SK-N-SH treated with all-trans-retinoic acid at 6 μM for 48 hours (cell line): ENCODE results near the gene SMAGP.
"Not testable (repeated sequence)": the region's sequence is repeated elsewhere in the genome, so short reads cannot be mapped to it uniquely, and the experiment has no call there.

Experiments
- ATAC-seq: fragments of 200-7000 bp; cut with Tn5 transposase; 3 replicates; pipeline ENCODE4 v1.9.1; 2020; ENCODE audit warnings: mild to moderate bottlenecking, moderate library complexity
- ARNTL ChIP-seq: fragments of 450-650 bp; formaldehyde crosslinking; IDR thresholded peaks from 2 replicates; pipeline ENCODE4 v1.5.0; 2020; ENCODE audit warnings: low read depth, mild to moderate bottlenecking, moderate library complexity, borderline replicate concordance
- BACH2 ChIP-seq: fragments of 250-450 bp; sonication (Bioruptor Pico); IDR thresholded peaks from 2 replicates; pipeline ENCODE4 v1.9.0; 2021; ENCODE audit warnings: mild to moderate bottlenecking, borderline replicate concordance
- CSDC2 ChIP-seq: fragments of 250-450 bp; sonication (Bioruptor Pico); IDR thresholded peaks from 2 replicates; pipeline ENCODE4 v1.5.0; 2020; ENCODE audit warnings: mild to moderate bottlenecking, moderate library complexity
- GLIS3 ChIP-seq: fragments of 250-450 bp; sonication (Bioruptor Pico); IDR thresholded peaks from 2 replicates; pipeline ENCODE4 v1.5.0; 2020; ENCODE audit warnings: mild to moderate bottlenecking, moderate library complexity
- ISL1 ChIP-seq: fragments of 250-450 bp; sonication (Bioruptor Pico); IDR thresholded peaks from 2 replicates; pipeline ENCODE4 v2.1.2; 2022; ENCODE audit warnings: mild to moderate bottlenecking, moderate library complexity
- OSR1 ChIP-seq: fragments of 250-450 bp; sonication (Bioruptor Pico); IDR thresholded peaks from 2 replicates; pipeline ENCODE4 v1.8.0; 2022; ENCODE audit warnings: moderate library complexity, mild to moderate bottlenecking, inconsistent platforms
- PATZ1 ChIP-seq: fragments of 250-450 bp; sonication (Bioruptor Pico); IDR thresholded peaks from 2 replicates; pipeline ENCODE4 v1.8.0; 2020; ENCODE audit warnings: mild to moderate bottlenecking, moderate library complexity, borderline replicate concordance
- RARB ChIP-seq: fragments of 250-450 bp; sonication (Bioruptor Pico); IDR thresholded peaks from 2 replicates; pipeline ENCODE4 v1.8.0; 2021; ENCODE audit warnings: mild to moderate bottlenecking, moderate library complexity
- SNAI2 ChIP-seq: fragments of 250-450 bp; sonication (Bioruptor Pico); IDR thresholded peaks from 2 replicates; pipeline ENCODE4 v1.5.0; 2020; ENCODE audit warnings: mild to moderate bottlenecking, moderate library complexity
- TCF4 ChIP-seq: fragments of 250-450 bp; sonication (Bioruptor Pico); IDR thresholded peaks from 2 replicates; pipeline ENCODE4 v1.8.0; 2021; ENCODE audit warnings: mild to moderate bottlenecking, moderate library complexity, borderline replicate concordance
- TOX ChIP-seq: fragments of 250-450 bp; sonication (Bioruptor Pico); IDR thresholded peaks from 2 replicates; pipeline ENCODE4 v1.8.0; 2021; ENCODE audit warnings: mild to moderate bottlenecking, moderate library complexity, borderline replicate concordance
- ZC3H10 ChIP-seq: fragments of 250-450 bp; sonication (Bioruptor Pico); IDR thresholded peaks from 2 replicates; pipeline ENCODE4 v1.5.1; 2021; ENCODE audit warnings: mild to moderate bottlenecking, moderate library complexity
- ZFP3 ChIP-seq: fragments of 250-450 bp; sonication (Bioruptor Pico); IDR thresholded peaks from 2 replicates; pipeline ENCODE4 v1.5.0; 2020; ENCODE audit warnings: mild to moderate bottlenecking, moderate library complexity
- ZFP30 ChIP-seq: fragments of 450-650 bp; formaldehyde crosslinking; IDR thresholded peaks from 2 replicates; pipeline ENCODE4 v1.5.0; 2022; ENCODE audit warnings: mild to moderate bottlenecking, moderate library complexity
- ZNF565 ChIP-seq: fragments of 450-650 bp; formaldehyde crosslinking; conservative IDR thresholded peaks from 2 replicates; pipeline ENCODE4 v1.5.0; 2020; ENCODE audit warnings: low read depth, mild to moderate bottlenecking, moderate library complexity
- ZNF8 ChIP-seq: fragments of 450-650 bp; formaldehyde crosslinking; IDR thresholded peaks from 2 replicates; pipeline ENCODE4 v1.5.0; 2020; ENCODE audit warnings: mild to moderate bottlenecking, moderate library complexity
- TF ChIP-seq, protein P1 (sequence below): fragments of 250-450 bp; sonication (Bioruptor Pico); IDR thresholded peaks from 2 replicates; pipeline ENCODE4 v1.5.0; 2020; ENCODE audit warnings: mild to moderate bottlenecking, moderate library complexity
- TF ChIP-seq, protein P2 (sequence below): fragments of 250-450 bp; sonication (Bioruptor Pico); IDR thresholded peaks from 2 replicates; pipeline ENCODE4 v1.5.1; 2021; ENCODE audit warnings: mild to moderate bottlenecking, moderate library complexity
- TF ChIP-seq, protein P3 (sequence below): fragments of 250-450 bp; sonication (Bioruptor Pico); IDR thresholded peaks from 2 replicates; pipeline ENCODE4 v1.8.0; 2021; ENCODE audit warnings: low read depth, mild to moderate bottlenecking, moderate library complexity, borderline replicate concordance

The SMAGP gene

DNA sequence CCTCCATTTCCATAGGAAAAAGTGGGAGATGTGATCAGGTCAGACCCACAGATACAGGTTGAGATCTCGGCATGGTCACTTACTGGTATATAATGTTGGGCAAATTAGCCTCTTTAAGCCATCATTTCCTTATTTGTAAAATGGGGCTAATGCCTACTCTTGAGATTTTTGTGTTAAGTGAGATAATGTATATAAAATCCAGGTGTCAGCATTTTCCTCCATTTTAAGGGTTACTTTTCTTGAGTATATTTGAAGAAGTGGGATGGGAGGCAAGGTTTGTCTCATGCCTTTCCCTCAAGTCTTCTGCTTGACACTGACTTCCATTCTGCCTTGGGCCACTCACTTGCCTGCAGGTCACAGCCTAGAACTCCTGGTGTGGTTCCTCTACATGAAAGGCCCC lies 42.3 kb downstream of the SMAGP start:
- no peak for ATAC-seq
- TF ChIP-seq, protein P1, sequence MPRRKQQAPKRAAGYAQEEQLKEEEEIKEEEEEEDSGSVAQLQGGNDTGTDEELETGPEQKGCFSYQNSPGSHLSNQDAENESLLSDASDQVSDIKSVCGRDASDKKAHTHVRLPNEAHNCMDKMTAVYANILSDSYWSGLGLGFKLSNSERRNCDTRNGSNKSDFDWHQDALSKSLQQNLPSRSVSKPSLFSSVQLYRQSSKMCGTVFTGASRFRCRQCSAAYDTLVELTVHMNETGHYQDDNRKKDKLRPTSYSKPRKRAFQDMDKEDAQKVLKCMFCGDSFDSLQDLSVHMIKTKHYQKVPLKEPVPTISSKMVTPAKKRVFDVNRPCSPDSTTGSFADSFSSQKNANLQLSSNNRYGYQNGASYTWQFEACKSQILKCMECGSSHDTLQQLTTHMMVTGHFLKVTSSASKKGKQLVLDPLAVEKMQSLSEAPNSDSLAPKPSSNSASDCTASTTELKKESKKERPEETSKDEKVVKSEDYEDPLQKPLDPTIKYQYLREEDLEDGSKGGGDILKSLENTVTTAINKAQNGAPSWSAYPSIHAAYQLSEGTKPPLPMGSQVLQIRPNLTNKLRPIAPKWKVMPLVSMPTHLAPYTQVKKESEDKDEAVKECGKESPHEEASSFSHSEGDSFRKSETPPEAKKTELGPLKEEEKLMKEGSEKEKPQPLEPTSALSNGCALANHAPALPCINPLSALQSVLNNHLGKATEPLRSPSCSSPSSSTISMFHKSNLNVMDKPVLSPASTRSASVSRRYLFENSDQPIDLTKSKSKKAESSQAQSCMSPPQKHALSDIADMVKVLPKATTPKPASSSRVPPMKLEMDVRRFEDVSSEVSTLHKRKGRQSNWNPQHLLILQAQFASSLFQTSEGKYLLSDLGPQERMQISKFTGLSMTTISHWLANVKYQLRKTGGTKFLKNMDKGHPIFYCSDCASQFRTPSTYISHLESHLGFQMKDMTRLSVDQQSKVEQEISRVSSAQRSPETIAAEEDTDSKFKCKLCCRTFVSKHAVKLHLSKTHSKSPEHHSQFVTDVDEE (CRISPR knock-in tag) = no peak
- no peak for TF ChIP-seq ZC3H10 (CRISPR knock-in tag)
- TF ChIP-seq TCF4 (CRISPR knock-in tag) = no peak
- no peak for TF ChIP-seq ZFP3
- TF ChIP-seq, protein P2, sequence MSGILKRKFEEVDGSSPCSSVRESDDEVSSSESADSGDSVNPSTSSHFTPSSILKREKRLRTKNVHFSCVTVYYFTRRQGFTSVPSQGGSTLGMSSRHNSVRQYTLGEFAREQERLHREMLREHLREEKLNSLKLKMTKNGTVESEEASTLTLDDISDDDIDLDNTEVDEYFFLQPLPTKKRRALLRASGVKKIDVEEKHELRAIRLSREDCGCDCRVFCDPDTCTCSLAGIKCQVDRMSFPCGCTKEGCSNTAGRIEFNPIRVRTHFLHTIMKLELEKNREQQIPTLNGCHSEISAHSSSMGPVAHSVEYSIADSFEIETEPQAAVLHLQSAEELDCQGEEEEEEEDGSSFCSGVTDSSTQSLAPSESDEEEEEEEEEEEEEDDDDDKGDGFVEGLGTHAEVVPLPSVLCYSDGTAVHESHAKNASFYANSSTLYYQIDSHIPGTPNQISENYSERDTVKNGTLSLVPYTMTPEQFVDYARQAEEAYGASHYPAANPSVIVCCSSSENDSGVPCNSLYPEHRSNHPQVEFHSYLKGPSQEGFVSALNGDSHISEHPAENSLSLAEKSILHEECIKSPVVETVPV (CRISPR knock-in tag) = no peak
- no peak for TF ChIP-seq OSR1 (CRISPR knock-in tag)
- no peak for TF ChIP-seq ARNTL (CRISPR knock-in tag)
- no peak for TF ChIP-seq ZNF8 (CRISPR knock-in tag)
- no peak for TF ChIP-seq RARB (CRISPR knock-in tag)
- TF ChIP-seq SNAI2 (CRISPR knock-in tag) = no peak
- no peak for TF ChIP-seq ISL1 (CRISPR knock-in tag)
- TF ChIP-seq BACH2 = no peak
- TF ChIP-seq ZFP30 (CRISPR knock-in tag) = no peak
- TF ChIP-seq ZNF565 = no peak
- no peak for TF ChIP-seq TOX (CRISPR knock-in tag)
- TF ChIP-seq PATZ1 (CRISPR knock-in tag) = no peak
- no peak for TF ChIP-seq GLIS3
- TF ChIP-seq, protein P3, sequence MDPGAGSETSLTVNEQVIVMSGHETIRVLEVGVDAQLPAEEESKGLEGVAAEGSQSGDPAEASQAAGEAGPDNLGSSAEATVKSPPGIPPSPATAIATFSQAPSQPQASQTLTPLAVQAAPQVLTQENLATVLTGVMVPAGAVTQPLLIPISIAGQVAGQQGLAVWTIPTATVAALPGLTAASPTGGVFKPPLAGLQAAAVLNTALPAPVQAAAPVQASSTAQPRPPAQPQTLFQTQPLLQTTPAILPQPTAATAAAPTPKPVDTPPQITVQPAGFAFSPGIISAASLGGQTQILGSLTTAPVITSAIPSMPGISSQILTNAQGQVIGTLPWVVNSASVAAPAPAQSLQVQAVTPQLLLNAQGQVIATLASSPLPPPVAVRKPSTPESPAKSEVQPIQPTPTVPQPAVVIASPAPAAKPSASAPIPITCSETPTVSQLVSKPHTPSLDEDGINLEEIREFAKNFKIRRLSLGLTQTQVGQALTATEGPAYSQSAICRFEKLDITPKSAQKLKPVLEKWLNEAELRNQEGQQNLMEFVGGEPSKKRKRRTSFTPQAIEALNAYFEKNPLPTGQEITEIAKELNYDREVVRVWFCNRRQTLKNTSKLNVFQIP = no peak

GRCh38 chr12:51227112-51227511 lies 43.1 kb downstream of the SMAGP start:
- not testable (repeated sequence) for ATAC-seq

GRCh38 chr12:51225771-51226170 lies 44.4 kb downstream of the SMAGP start:
- no peak for ATAC-seq
- TF ChIP-seq TCF4 (CRISPR knock-in tag) (no peak), SNAI2 (CRISPR knock-in tag) (no peak), PATZ1 (CRISPR knock-in tag) (no peak), CSDC2 (CRISPR knock-in tag) (no peak)
- TF ChIP-seq, protein P1 (CRISPR knock-in tag) = no peak
- TF ChIP-seq, protein P3 = no peak
